PC-9 (cell line): ENCODE measurements around the gene MAP3K5. TPM values are rescaled to one million over a fixed set of nuclear protein-coding genes. Genes with fewer than 3 reads are reported as not detected.

Source experiments
- BruUV-seq: library from RNA; stranded (reverse); fragments of 400-500 nt; replicated peaks from 2 replicates; lab custom pipeline; 2021; lab: Mats Ljungman, UMichigan
- CTCF ChIA-PET: fragments of 300-600 bp; sonication (Branson Sonifier 250); formaldehyde crosslinking; loops from one replicate; lab custom pipeline; 2022; ENCODE audit warnings: antibody characterized with exemption; lab: Charles Lee
- POLR2A ChIA-PET: fragments of 300-600 bp; sonication (Branson Sonifier 250); formaldehyde crosslinking; loops from one replicate; lab custom pipeline; 2022; ENCODE audit warnings: antibody characterized with exemption; ENCODE audit not compliant: unreplicated experiment; lab: Charles Lee
- DNase-seq, 2 experiments: peaks; one replicate each; pipeline versions ENCODE4 v3.0.0 to v3.0.0-alpha.2; 2015 to 2022; ENCODE audit warnings: mixed read lengths in 1 of 2
- H2AFZ ChIP-seq: fragments of 200-600 bp; sonication (generic); 2 replicates; pipeline ENCODE4 v1.8.1; 2017; ENCODE audit warnings: antibody characterized with exemption
- H3F3A ChIP-seq: fragments of 200-600 bp; sonication (generic); 2 replicates; pipeline ENCODE4 v1.8.1; 2017; ENCODE audit warnings: antibody characterized with exemption, mild to moderate bottlenecking, low read depth; ENCODE audit not compliant: insufficient read depth
- H3K27ac ChIP-seq: fragments of 200-600 bp; sonication (generic); 2 replicates; pipeline ENCODE4 v1.6.1; 2016; ENCODE audit warnings: mixed run types
- H3K27me3 ChIP-seq: fragments of 200-600 bp; sonication (generic); 2 replicates; pipeline ENCODE4 v1.6.1; 2016; ENCODE audit warnings: low read depth, mixed run types; ENCODE audit not compliant: insufficient read depth
- H3K36me3 ChIP-seq: fragments of 200-600 bp; sonication (generic); 2 replicates; pipeline ENCODE4 v1.6.1; 2016; ENCODE audit warnings: low read depth, mixed run types
- H3K4me1 ChIP-seq: fragments of 200-600 bp; sonication (generic); replicated peaks from 2 replicates; pipeline ENCODE4 v1.6.1; 2016; ENCODE audit warnings: mixed run types; ENCODE audit not compliant: insufficient read depth
- H3K4me2 ChIP-seq: fragments of 200-600 bp; sonication (generic); 2 replicates; pipeline ENCODE4 v1.6.1; 2017; ENCODE audit warnings: mixed run types
- H3K4me3 ChIP-seq: fragments of 200-600 bp; sonication (generic); 2 replicates; pipeline ENCODE4 v1.6.1; 2016; ENCODE audit warnings: mixed run types
- H3K79me2 ChIP-seq: fragments of 200-600 bp; sonication (generic); 2 replicates; pipeline ENCODE4 v1.6.1; 2017; ENCODE audit warnings: low read depth, mixed run types
- H3K9me2 ChIP-seq: fragments of 200-600 bp; sonication (generic); 2 replicates; pipeline ENCODE4 v1.8.1; 2017; ENCODE audit warnings: mild to moderate bottlenecking; ENCODE audit not compliant: insufficient read depth
- H3K9me3 ChIP-seq: fragments of 200-600 bp; sonication (generic); 2 replicates; pipeline ENCODE4 v1.8.1; 2016; ENCODE audit warnings: low read depth; ENCODE audit not compliant: insufficient read depth
- H4K20me1 ChIP-seq: fragments of 200-600 bp; sonication (generic); 2 replicates; pipeline ENCODE4 v1.8.1; 2017; ENCODE audit not compliant: insufficient read depth
- CTCF ChIP-seq: fragments of 200-600 bp; sonication (generic); conservative IDR thresholded peaks from 2 replicates; pipeline ENCODE4 v1.6.1; 2017; ENCODE audit warnings: mixed run types, antibody characterized with exemption, mild to moderate bottlenecking, moderate library complexity
- EZH2 ChIP-seq: fragments of 200-600 bp; sonication (generic); IDR thresholded peaks from 2 replicates; pipeline ENCODE4 v1.8.0; 2017; ENCODE audit warnings: antibody characterized with exemption, low read depth
- intact Hi-C: fragments of 100-400 bp; cut with micrococcal nuclease; formaldehyde crosslinking; loops from one replicate; pipeline ENCODE4 v1.10.0; 2022; ENCODE audit not compliant: unreplicated experiment
- total RNA-seq: library from RNA; stranded (reverse); gene quantifications from 2 replicates; pipeline ENCODE4 v1.2.3, GENCODE V29; 2021

MAP3K5 gene
- total RNA-seq, 1 experiment from 2014 or later: 10.9 TPM

- Histone ChIP-seq H3K4me3 (no peak overlapping the region), H3K9me3 (no peaks in the 10 kb centered on the region), H4K20me1 (peaks cover 4% of the 10 kb centered on the region), H3K9me2 (no peaks in the 10 kb centered on the region), H3K4me1 (no peaks in the 10 kb centered on the region), H3K27me3 (no peaks in the 10 kb centered on the region), H3F3A (no peaks in the 10 kb centered on the region), H2AFZ (no peak overlapping the region), H3K36me3 (no peaks in the 10 kb centered on the region), H3K27ac (no peak overlapping the region), H3K4me2 (no peak overlapping the region), H3K79me2 (peaks cover 62% of the 10 kb centered on the region)
- DNase-seq: no peak
- POLR2A ChIA-PET: no interaction called here
- CTCF ChIA-PET: no interaction called here
- TF ChIP-seq EZH2 (no peak), CTCF (no peak)
- intact Hi-C loops: no loop called here
- no TSS peak for BruUV-seq
Observed at GRCh38 chr6:136745300-136745699, 47.0 kb downstream of the MAP3K5 start.

DNA sequence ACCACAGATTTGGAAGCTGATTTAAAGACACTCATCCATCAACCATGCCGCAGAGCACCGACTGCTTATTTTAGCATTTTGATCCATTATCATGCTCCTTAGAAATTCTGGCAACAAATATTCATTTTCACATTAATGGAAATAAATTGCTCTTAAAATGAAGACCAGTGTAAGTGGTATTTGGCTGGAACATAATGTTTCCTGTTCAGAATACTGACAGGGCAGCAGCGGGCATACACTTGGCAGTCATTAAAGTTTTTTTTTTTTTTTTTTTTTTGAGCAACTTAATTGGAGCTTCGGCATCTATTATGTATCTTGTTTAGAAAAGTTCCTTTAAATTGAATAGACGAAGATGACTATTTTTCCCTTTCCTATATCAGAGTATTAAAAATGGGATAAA lies 47.4 kb downstream of the MAP3K5 start:
- intact Hi-C loops: no loop called here
- no peaks in the 10 kb centered on the region for H3K9me3 ChIP-seq
- no TSS peak for BruUV-seq
- no peaks in the 10 kb centered on the region for H3K27me3 ChIP-seq
- no peak for DNase-seq
- H3K4me2 ChIP-seq: no peak overlapping the region
- no peaks in the 10 kb centered on the region for H3F3A ChIP-seq
- H3K9me2 ChIP-seq: no peaks in the 10 kb centered on the region
- peaks cover 66% of the 10 kb centered on the region for H3K79me2 ChIP-seq
- no peak for TF ChIP-seq CTCF
- no peak for TF ChIP-seq EZH2
- H3K4me3 ChIP-seq: no peak overlapping the region
- no peaks in the 10 kb centered on the region for H3K4me1 ChIP-seq
- CTCF ChIA-PET: no interaction called here
- H3K27ac ChIP-seq: no peak overlapping the region
- no peak overlapping the region for H2AFZ ChIP-seq
- POLR2A ChIA-PET: no interaction called here
- H3K36me3 ChIP-seq: no peaks in the 10 kb centered on the region
- H4K20me1 ChIP-seq: peaks cover 4% of the 10 kb centered on the region

DNA sequence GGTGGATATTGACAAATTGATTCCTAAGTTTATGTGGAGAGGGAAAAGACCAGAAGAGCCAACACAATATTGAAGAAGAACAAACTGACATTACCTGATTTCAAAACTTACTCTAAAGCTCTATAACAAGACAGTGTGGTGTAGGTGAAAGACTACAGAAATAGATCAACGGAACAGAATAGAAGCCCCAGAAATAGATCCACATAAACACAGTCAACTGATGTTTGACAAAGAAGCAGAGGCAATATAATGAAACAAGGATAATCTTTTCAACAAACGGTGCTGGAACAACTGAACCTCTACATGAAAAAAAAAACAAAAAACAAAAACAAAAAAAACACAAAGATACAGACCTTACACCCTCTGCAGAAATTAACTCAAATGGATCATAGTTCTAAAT lies 50.2 kb downstream of the MAP3K5 start:
- Histone ChIP-seq H3K4me1 (no peaks in the 10 kb centered on the region), H3K79me2 (peaks cover 69% of the 10 kb centered on the region), H3K4me3 (no peak overlapping the region), H3K27ac (no peak overlapping the region), H3K27me3 (no peaks in the 10 kb centered on the region), H3F3A (no peaks in the 10 kb centered on the region), H4K20me1 (peaks cover 4% of the 10 kb centered on the region), H3K9me2 (no peaks in the 10 kb centered on the region), H3K36me3 (no peaks in the 10 kb centered on the region), H2AFZ (no peak overlapping the region), H3K4me2 (no peak overlapping the region), H3K9me3 (no peaks in the 10 kb centered on the region)
- BruUV-seq: no TSS peak
- CTCF ChIA-PET: no interaction called here
- no peak for TF ChIP-seq EZH2
- no peak for TF ChIP-seq CTCF
- DNase-seq: no peak
- intact Hi-C loops: no loop called here
- POLR2A ChIA-PET: no interaction called here
